ENCODE measurements around the gene MAPKAP1.

DNA sequence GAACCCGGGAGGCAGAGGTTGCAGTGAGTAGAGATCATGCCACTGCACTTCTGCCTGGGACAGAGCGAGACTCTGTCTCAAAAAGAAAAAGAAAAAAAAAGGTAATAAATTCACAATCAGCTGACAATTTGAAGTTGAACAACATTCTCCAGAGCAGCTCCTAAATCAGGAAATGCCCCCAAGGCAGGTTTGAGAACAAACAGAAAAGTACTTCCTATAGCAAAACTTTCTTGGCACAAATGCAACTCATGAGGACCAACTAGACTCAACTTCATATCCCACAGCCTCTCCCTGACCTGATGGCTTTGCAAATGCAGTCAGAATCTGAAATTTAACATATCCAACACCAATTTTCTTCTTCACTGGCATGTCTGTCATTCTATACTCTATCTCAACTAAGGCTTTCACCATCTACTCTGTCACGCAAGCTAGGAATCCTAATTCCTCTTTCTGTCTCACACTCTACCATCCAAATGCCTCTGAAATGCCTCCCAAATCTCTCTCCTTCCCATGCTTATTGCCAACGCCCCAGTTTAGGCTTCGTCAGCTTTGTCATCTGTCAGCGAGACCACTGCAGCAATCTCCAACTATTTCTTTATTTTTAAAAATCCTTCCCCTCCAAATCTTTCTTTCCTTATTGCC, 113.3 kb downstream of the MAPKAP1 start:
- TF ChIP-seq, protein P1, sequence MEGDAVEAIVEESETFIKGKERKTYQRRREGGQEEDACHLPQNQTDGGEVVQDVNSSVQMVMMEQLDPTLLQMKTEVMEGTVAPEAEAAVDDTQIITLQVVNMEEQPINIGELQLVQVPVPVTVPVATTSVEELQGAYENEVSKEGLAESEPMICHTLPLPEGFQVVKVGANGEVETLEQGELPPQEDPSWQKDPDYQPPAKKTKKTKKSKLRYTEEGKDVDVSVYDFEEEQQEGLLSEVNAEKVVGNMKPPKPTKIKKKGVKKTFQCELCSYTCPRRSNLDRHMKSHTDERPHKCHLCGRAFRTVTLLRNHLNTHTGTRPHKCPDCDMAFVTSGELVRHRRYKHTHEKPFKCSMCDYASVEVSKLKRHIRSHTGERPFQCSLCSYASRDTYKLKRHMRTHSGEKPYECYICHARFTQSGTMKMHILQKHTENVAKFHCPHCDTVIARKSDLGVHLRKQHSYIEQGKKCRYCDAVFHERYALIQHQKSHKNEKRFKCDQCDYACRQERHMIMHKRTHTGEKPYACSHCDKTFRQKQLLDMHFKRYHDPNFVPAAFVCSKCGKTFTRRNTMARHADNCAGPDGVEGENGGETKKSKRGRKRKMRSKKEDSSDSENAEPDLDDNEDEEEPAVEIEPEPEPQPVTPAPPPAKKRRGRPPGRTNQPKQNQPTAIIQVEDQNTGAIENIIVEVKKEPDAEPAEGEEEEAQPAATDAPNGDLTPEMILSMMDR (IDR thresholded peaks at IDR 0.05; ENCODE audit: low read depth, low read length, poor library complexity, severe bottlenecking) = no peak
- no peak for TF ChIP-seq EZH2phosphoT487 (IDR thresholded peaks at IDR 0.05; ENCODE audit: borderline replicate concordance, low read length)
